GM19397 (cell line): ENCODE measurements around the gene CDH1.
A peak's percentile ranks its signal among the peaks of the same experiment; 100 is the strongest.

ENCODE experiments used
- ATAC-seq: cut with Tn5 transposase; IDR thresholded peaks from one replicate; pipeline ENCODE4 v1.9.1; 2021; ENCODE audit warnings: mild to moderate bottlenecking, moderate library complexity; ENCODE audit not compliant: unreplicated experiment

The CDH1 gene

GRCh38 chr16:68759062-68759461 lies 22.0 kb downstream of the CDH1 start:
- ATAC-seq = no peak

GRCh38 chr16:68760671-68761275 lies 23.7 kb downstream of the CDH1 start:
- ATAC-seq = peak; percentile 56

- no peak for ATAC-seq
These were observed 26.1 kb downstream of the CDH1 start for GRCh38 chr16:68762996-68763756.

- no peak for ATAC-seq
These were observed 27.8 kb downstream of the CDH1 start for GRCh38 chr16:68764862-68765261.

GRCh38 chr16:68767581-68767980 lies 30.5 kb downstream of the CDH1 start:
- ATAC-seq = no peak

GRCh38 chr16:68768175-68768574 lies 31.1 kb downstream of the CDH1 start:
- no peak for ATAC-seq

GRCh38 chr16:68768771-68769170 lies 31.7 kb downstream of the CDH1 start:
- ATAC-seq = no peak

GRCh38 chr16:68770671-68771070 lies 33.6 kb downstream of the CDH1 start:
- ATAC-seq = no peak

- no peak for ATAC-seq
These were observed 35.1 kb downstream of the CDH1 start for GRCh38 chr16:68772030-68772681.

GRCh38 chr16:68772871-68773270 lies 35.8 kb downstream of the CDH1 start:
- ATAC-seq = no peak

- ATAC-seq = no peak
These were observed 38.0 kb downstream of the CDH1 start for GRCh38 chr16:68774982-68775634.

GRCh38 chr16:68776821-68777485 lies 39.9 kb downstream of the CDH1 start:
- ATAC-seq = no peak

GRCh38 chr16:68778551-68779231 lies 41.6 kb downstream of the CDH1 start:
- ATAC-seq = no peak

- ATAC-seq = no peak
These were observed 42.8 kb downstream of the CDH1 start for GRCh38 chr16:68779891-68780290.

GRCh38 chr16:68781784-68782183 lies 44.7 kb downstream of the CDH1 start:
- ATAC-seq = no peak

- ATAC-seq = no peak
These were observed 45.4 kb downstream of the CDH1 start for GRCh38 chr16:68782198-68783174.

GRCh38 chr16:68784226-68784625 lies 47.1 kb downstream of the CDH1 start:
- ATAC-seq = no peak

GRCh38 chr16:68784721-68785120 lies 47.6 kb downstream of the CDH1 start:
- no peak for ATAC-seq

GRCh38 chr16:68785715-68786114 lies 48.6 kb downstream of the CDH1 start:
- no peak for ATAC-seq
